ENCODE measurements around the gene ZSCAN10. TPM values are rescaled to one million over a fixed set of nuclear protein-coding genes. Genes with fewer than 3 reads are reported as not detected.

The ZSCAN10 gene
- total RNA-seq, 1 donor from 2014 or later = not detected

DNA sequence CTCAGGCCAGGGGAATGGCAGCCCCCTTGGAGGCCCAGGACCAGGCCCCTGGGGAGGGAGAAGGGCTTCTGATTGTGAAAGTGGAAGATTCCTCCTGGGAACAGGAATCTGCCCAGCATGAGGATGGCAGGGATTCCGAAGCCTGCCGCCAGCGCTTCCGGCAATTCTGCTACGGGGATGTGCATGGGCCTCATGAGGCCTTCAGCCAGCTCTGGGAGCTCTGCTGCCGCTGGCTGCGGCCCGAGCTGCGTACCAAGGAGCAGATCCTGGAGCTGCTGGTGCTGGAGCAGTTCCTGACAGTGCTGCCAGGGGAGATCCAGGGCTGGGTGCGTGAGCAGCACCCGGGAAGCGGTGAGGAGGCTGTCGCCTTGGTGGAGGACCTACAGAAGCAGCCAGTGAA lies 38.2 kb upstream of the ZSCAN10 start:
- H3K36me3 ChIP-seq (ENCODE audit: control insufficient read depth, insufficient read depth, low read length) = peaks cover 2% of the 10 kb centered on the region
- TF ChIP-seq, protein P1, sequence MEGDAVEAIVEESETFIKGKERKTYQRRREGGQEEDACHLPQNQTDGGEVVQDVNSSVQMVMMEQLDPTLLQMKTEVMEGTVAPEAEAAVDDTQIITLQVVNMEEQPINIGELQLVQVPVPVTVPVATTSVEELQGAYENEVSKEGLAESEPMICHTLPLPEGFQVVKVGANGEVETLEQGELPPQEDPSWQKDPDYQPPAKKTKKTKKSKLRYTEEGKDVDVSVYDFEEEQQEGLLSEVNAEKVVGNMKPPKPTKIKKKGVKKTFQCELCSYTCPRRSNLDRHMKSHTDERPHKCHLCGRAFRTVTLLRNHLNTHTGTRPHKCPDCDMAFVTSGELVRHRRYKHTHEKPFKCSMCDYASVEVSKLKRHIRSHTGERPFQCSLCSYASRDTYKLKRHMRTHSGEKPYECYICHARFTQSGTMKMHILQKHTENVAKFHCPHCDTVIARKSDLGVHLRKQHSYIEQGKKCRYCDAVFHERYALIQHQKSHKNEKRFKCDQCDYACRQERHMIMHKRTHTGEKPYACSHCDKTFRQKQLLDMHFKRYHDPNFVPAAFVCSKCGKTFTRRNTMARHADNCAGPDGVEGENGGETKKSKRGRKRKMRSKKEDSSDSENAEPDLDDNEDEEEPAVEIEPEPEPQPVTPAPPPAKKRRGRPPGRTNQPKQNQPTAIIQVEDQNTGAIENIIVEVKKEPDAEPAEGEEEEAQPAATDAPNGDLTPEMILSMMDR (IDR thresholded peaks at IDR 0.05; ENCODE audit: insufficient read depth, low read length, poor library complexity, severe bottlenecking) = no peak
- no peak for DNase-seq (ENCODE audit: low read depth)
- no peak overlapping the region for H3K4me3 ChIP-seq (ENCODE audit: low read depth, low read length)
- no peaks in the 10 kb centered on the region for H3K27me3 ChIP-seq (ENCODE audit: control insufficient read depth, insufficient read depth, low read length)

DNA sequence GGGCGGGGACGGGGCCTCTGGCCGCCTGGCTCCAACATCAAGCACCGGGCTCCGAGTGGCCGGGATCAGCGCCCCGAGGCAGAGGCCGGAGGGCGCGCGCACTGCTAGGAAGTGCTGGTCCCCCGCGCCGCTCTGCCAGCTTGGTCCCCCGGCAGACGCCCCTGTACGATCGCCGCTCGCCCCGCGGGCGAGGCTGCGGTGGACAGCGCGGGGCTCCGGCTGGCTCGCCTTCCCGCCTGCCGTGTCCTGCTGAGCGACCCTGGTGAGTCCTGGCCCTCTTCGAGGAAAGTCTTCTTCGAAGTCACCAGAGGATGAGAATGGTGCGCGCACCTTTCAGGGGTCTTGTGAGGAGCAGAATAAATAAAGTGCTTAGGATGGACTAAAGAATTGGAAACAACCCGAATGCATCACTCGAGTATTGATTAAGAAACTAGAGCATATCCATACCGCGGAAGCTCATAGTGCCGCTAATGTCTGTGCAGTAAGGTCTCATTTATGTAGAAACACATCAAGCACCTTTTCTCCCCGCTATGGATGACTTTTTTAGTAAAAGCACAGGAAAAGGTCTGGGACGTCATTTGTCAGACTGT lies 36.1 kb upstream of the ZSCAN10 start:
- Histone ChIP-seq H3K4me3 (ENCODE audit: low read depth, low read length) (peak overlapping the region; percentile 76), H3K36me3 (ENCODE audit: control insufficient read depth, insufficient read depth, low read length) (no peaks in the 10 kb centered on the region), H3K27me3 (ENCODE audit: control insufficient read depth, insufficient read depth, low read length) (no peaks in the 10 kb centered on the region)
- TF ChIP-seq, protein P1 (IDR thresholded peaks at IDR 0.05; ENCODE audit: insufficient read depth, low read length, poor library complexity, severe bottlenecking) = no peak
- no peak for DNase-seq (ENCODE audit: low read depth)

GRCh38 chr16:3134338-3135125 lies 35.4 kb upstream of the ZSCAN10 start, which contains the start of gene ZNF213:
Gene ZNF213 (plus strand): TSS chr16:3135029. CDS start chr16:3137281, 2,252 bp downstream.
- H3K36me3 ChIP-seq (ENCODE audit: control insufficient read depth, insufficient read depth, low read length) = no peaks in the 10 kb centered on the region

DNA sequence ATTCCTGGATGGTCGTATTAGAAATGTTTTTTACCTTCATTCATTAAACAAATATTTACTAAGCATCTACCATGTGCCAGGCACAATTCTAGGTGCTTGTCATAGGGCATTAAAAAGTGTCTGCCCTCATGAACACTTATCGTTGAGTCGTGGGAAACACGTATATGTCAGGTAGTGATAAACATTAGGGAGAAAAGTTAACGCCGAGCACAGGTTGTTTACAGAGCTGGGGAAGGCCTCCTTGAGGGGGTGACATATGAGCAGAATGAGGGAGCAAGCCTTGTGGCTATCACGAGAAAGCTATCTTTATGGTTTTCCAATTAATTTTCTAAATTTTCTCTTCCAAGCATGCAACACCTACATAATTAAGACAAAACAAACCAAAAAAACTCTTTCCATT lies 34.8 kb upstream of the ZSCAN10 start:
- DNase-seq (ENCODE audit: low read depth) = no peak
- no peaks in the 10 kb centered on the region for H3K27me3 ChIP-seq (ENCODE audit: control insufficient read depth, insufficient read depth, low read length)

More at GRCh38 chr16:3134338-3135125, 35.4 kb upstream of the ZSCAN10 start, which contains the start of gene ZNF213:
- peak; percentile 95 for DNase-seq (ENCODE audit: low read depth)
- TF ChIP-seq, protein P1 (IDR thresholded peaks at IDR 0.05; ENCODE audit: insufficient read depth, low read length, poor library complexity, severe bottlenecking) = no peak
- peak within 1 kb of the TSS; percentile 89 for H3K4me3 ChIP-seq (ENCODE audit: low read depth, low read length)
- H3K27me3 ChIP-seq (ENCODE audit: control insufficient read depth, insufficient read depth, low read length) = no peaks in the 10 kb centered on the region

GRCh38 chr16:3131755-3132377 lies 32.8 kb upstream of the ZSCAN10 start:
- peaks cover 3% of the 10 kb centered on the region for H3K36me3 ChIP-seq (ENCODE audit: control insufficient read depth, insufficient read depth, low read length)
- TF ChIP-seq, protein P1 (IDR thresholded peaks at IDR 0.05; ENCODE audit: insufficient read depth, low read length, poor library complexity, severe bottlenecking) = peak; percentile 86
- DNase-seq (ENCODE audit: low read depth) = no peak
- H3K27me3 ChIP-seq (ENCODE audit: control insufficient read depth, insufficient read depth, low read length) = no peaks in the 10 kb centered on the region
- no peak overlapping the region for H3K4me3 ChIP-seq (ENCODE audit: low read depth, low read length)

More for the DNA sequence above, 34.8 kb upstream of the ZSCAN10 start:
- Histone ChIP-seq H3K36me3 (ENCODE audit: control insufficient read depth, insufficient read depth, low read length) (no peaks in the 10 kb centered on the region), H3K4me3 (ENCODE audit: low read depth, low read length) (peak overlapping the region; percentile 89)
- TF ChIP-seq, protein P1 (IDR thresholded peaks at IDR 0.05; ENCODE audit: insufficient read depth, low read length, poor library complexity, severe bottlenecking) = no peak

Measured in kidney epithelial cell (primary cell).